Hepatocyte (in vitro differentiated cells): Measurements from ENCODE around the gene ARL15. TPM values are rescaled to one million over a fixed set of nuclear protein-coding genes. Genes with fewer than 3 reads are reported as not detected.

Source experiments
- DNase-seq: peaks from one replicate; pipeline ENCODE4 v3.0.0-alpha.2; 2016; ENCODE audit warnings: low spot score
- H2AFZ ChIP-seq: fragments of 200-600 bp; sonication (generic); 2 replicates; pipeline ENCODE4 v1.6.0; 2016; ENCODE audit warnings: antibody characterized with exemption, mild to moderate bottlenecking
- H3K27ac ChIP-seq: fragments of 200-600 bp; sonication (generic); 2 replicates; pipeline ENCODE4 v1.5.1; 2016; ENCODE audit warnings: mild to moderate bottlenecking
- H3K27me3 ChIP-seq: fragments of 200-600 bp; sonication (generic); 2 replicates; pipeline ENCODE4 v1.6.1; 2016
- H3K36me3 ChIP-seq: fragments of 200-600 bp; sonication (generic); replicated peaks from 2 replicates; pipeline ENCODE4 v1.5.1; 2016; ENCODE audit warnings: low read depth; ENCODE audit not compliant: insufficient read depth
- H3K4me1 ChIP-seq: fragments of 200-600 bp; sonication (generic); 2 replicates; pipeline ENCODE4 v1.5.1; 2016; ENCODE audit warnings: mild to moderate bottlenecking, moderate library complexity; ENCODE audit not compliant: insufficient read depth
- H3K4me2 ChIP-seq: fragments of 200-600 bp; sonication (generic); 2 replicates; pipeline ENCODE4 v1.6.0; 2016
- H3K4me3 ChIP-seq: fragments of 200-600 bp; sonication (generic); 2 replicates; pipeline ENCODE4 v1.5.1; 2016; ENCODE audit warnings: mild to moderate bottlenecking
- H3K79me2 ChIP-seq: fragments of 200-600 bp; sonication (generic); 2 replicates; pipeline ENCODE4 v1.6.0; 2017; ENCODE audit warnings: mild to moderate bottlenecking
- H3K9me2 ChIP-seq: fragments of 200-600 bp; sonication (generic); replicated peaks from 2 replicates; pipeline ENCODE4 v1.6.0; 2017; ENCODE audit warnings: mild to moderate bottlenecking; ENCODE audit not compliant: insufficient read depth
- H3K9me3 ChIP-seq: fragments of 200-600 bp; sonication (generic); 2 replicates; pipeline ENCODE4 v1.5.1; 2016; ENCODE audit warnings: low read depth, mild to moderate bottlenecking
- H4K20me1 ChIP-seq: fragments of 200-600 bp; sonication (generic); 2 replicates; pipeline ENCODE4 v1.6.0; 2016; ENCODE audit warnings: mild to moderate bottlenecking; ENCODE audit not compliant: insufficient read depth, poor library complexity, severe bottlenecking
- CTCF ChIP-seq: fragments of 200-600 bp; sonication (generic); IDR thresholded peaks from 2 replicates; pipeline ENCODE4 v1.5.1; 2016; ENCODE audit warnings: antibody characterized with exemption, mild to moderate bottlenecking; ENCODE audit not compliant: poor library complexity
- EZH2 ChIP-seq: fragments of 200-600 bp; sonication (generic); IDR thresholded peaks from 2 replicates; pipeline ENCODE4 v1.6.1; 2016; ENCODE audit warnings: antibody characterized with exemption, mild to moderate bottlenecking, borderline replicate concordance
- EZH2phosphoT487 ChIP-seq: fragments of 200-600 bp; sonication (generic); IDR thresholded peaks from one replicate; pipeline ENCODE4 v1.6.1; 2018; ENCODE audit warnings: antibody characterized with exemption, mild to moderate bottlenecking, low read depth, moderate library complexity; ENCODE audit not compliant: unreplicated experiment, severe bottlenecking
- WGBS: methylation state at CpG from one replicate; pipeline ENCODE4 v1.1.6; 2016; ENCODE audit warnings: low lambda C conversion rate; ENCODE audit errors: missing lambda C conversion rate; 5-methylcytosine and 5-hydroxymethylcytosine counted together
- polyA plus RNA-seq: library from polyadenylated mRNA; unstranded; fragments of >200 nt; fragmentation: Nextera tagmentation; extraction: Ambion mirVana; gene quantifications from 2 replicates; pipeline ENCODE4 v1.2.1, GENCODE V29; 2016
- total RNA-seq: library from RNA; depleted of rRNA; stranded (reverse); fragments of >200 nt; gene quantifications from 2 replicates; pipeline ENCODE4 v1.2.3, GENCODE V29; 2014

Gene ARL15
- total and polyA plus RNA-seq, 2 experiments from 2014 or later = 13.3 to 66.3 TPM

GRCh38 chr5:54000011-54000410 is 310.4 kb downstream of the ARL15 start:
- Histone ChIP-seq H3K4me3 (no peak overlapping the region), H2AFZ (no peak overlapping the region)
- TF ChIP-seq CTCF (no peak), EZH2phosphoT487 (no peak), EZH2 (no peak)

GRCh38 chr5:53997736-53998627 is 312.4 kb downstream of the ARL15 start:
- Histone ChIP-seq H3K4me2 (no peak overlapping the region), H3K27ac (no peak overlapping the region), H3K4me3 (no peak overlapping the region), H3K79me2 (no peaks in the 10 kb centered on the region), H3K4me1 (no peaks in the 10 kb centered on the region), H3K9me2 (no peaks in the 10 kb centered on the region), H3K27me3 (no peaks in the 10 kb centered on the region), H2AFZ (no peak overlapping the region), H3K9me3 (no peaks in the 10 kb centered on the region), H3K36me3 (no peaks in the 10 kb centered on the region), H4K20me1 (no peaks in the 10 kb centered on the region)
- TF ChIP-seq CTCF (no peak), EZH2 (no peak), EZH2phosphoT487 (no peak)
- WGBS = 35% methylated on average over 5 of the region's 5 CpGs
- DNase-seq = no peak

More at GRCh38 chr5:54000011-54000410, 310.4 kb downstream of the ARL15 start:
- Histone ChIP-seq H3K4me1 (no peaks in the 10 kb centered on the region), H3K4me2 (no peak overlapping the region), H3K79me2 (no peaks in the 10 kb centered on the region), H3K27ac (no peak overlapping the region), H3K36me3 (no peaks in the 10 kb centered on the region), H3K9me3 (no peaks in the 10 kb centered on the region), H3K27me3 (no peaks in the 10 kb centered on the region), H3K9me2 (no peaks in the 10 kb centered on the region), H4K20me1 (no peaks in the 10 kb centered on the region)
- no peak for DNase-seq
- WGBS = 81% methylated on average over 2 of the region's 2 CpGs

- Histone ChIP-seq H2AFZ (no peak overlapping the region), H3K4me2 (no peak overlapping the region), H3K9me2 (no peaks in the 10 kb centered on the region), H3K4me1 (no peaks in the 10 kb centered on the region), H4K20me1 (no peaks in the 10 kb centered on the region), H3K79me2 (no peaks in the 10 kb centered on the region), H3K9me3 (no peaks in the 10 kb centered on the region), H3K27ac (no peak overlapping the region), H3K4me3 (no peak overlapping the region), H3K36me3 (no peaks in the 10 kb centered on the region), H3K27me3 (no peaks in the 10 kb centered on the region)
- 81% methylated on average over 4 of the region's 4 CpGs for WGBS
- TF ChIP-seq EZH2phosphoT487 (no peak), EZH2 (no peak), CTCF (no peak)
- DNase-seq = no peak
These were observed 314.4 kb downstream of the ARL15 start for GRCh38 chr5:53996008-53996407.
